HG03196 (cell line): Measurements from ENCODE around the gene SCMH1.

Experiments
- ATAC-seq: cut with Tn5 transposase; IDR thresholded peaks from one replicate; pipeline ENCODE4 v1.9.1; 2021; ENCODE audit not compliant: unreplicated experiment

Gene SCMH1

DNA sequence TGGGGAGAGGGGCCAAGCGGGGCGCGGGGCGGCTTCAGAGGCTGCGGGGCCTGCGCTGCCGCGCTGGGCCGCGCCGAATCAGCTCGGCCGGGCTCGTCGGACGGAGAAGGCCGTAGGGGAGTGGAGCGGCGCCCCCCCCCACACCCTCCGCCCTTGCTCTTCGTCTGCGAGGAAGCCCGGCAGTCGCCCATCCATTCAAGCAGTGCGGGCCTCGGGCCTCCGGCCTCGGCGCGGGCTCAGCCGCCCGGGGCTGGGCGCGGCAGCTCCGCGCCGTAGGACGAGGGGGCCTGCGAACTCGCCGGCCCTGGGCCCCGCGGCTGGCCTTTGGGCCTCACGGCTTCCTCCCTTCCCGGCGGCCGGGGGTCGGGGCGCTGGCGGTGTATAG lies 262.0 kb downstream of the SCMH1 start:
- ATAC-seq: peak; percentile 27

DNA sequence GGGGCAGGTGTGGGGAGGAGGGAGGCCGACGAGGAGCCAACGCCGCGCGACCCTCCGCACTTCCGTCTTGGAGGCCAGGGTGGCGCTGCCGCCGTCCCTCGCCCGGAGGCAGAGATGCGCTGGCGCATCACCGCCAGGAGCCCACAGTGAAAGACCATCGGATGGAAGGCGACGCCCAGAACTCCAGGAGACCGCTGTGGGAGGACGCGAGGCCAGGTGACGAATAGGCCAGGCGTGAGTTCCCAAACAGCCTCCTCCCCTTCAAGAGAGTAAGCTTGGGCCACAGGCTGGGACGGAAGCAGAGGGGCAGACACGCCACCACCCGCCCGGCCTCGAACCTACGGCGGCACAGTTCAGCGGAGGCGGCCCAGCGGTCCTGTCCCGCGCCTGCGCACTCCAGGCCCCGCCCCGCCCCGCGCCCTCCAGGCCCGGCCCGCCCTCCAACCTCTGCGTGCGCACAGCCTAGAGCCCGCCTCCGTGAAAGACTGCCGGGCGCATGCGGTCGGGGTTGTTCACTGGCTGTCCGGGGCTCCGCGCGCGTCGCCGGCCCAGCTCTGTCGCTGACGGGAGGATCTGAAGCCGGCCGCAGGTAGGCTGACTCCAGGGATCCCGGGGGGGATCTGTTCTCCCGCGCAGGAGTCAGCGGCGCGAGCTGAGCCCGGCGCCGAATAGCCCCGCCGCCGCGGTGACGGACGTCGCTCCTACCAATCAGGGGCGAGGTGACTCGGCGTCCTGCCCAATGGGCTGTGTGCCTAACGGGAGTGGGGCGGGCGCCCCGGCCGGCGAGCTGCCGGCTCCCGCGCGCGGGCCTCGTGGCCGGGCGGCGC lies 262.7 kb downstream of the SCMH1 start, which contains the start of gene CTPS1:
TSS of gene CTPS1 (plus strand) at position 456 of the 827 bp plus-strand sequence. CDS start 3,595 bp downstream, outside the sequence.
- ATAC-seq: peak; percentile 90

DNA sequence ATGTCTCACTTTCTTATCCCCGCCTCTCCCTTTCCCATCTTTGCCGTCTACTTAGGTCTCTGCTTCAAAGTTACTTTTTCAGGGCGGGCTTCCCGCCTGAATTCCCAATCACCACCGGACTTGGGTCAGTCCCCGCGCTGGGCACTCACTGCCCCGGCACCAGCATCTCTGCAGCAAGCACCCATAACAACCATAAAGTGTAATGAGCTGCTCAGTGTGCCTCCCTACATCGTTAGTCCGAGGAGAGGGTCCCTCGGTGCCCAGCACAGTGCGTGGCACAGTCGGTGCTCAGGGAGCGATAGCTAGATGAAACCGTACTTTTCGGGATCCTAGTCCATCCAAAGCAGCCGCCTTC lies 263.2 kb downstream of the SCMH1 start:
- no peak for ATAC-seq

DNA sequence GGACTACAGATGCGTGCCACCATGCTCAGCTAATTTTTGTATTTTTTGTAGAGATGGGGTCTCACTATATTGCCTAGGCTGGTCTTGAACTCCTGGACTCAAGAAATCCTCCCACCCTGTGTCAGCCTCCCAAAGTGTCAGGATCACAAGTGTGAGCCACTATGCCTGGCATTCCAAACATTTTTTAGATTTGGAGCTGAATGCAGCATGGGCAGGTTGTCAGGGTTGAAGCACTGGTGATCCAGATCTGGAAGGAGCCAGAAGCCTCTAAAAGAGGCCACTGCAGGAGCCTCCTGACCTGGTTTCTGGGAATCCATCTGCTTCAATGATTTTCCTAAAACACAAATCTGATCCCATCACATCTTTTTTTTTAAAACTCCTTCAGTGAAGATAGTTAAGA lies 264.4 kb downstream of the SCMH1 start:
- no peak for ATAC-seq
